ENCODE measurements around the gene EGR1.
A peak's percentile ranks its signal among the peaks of the same experiment; 100 is the strongest.

The EGR1 gene

GRCh38 chr5:138453590-138453989, 11.7 kb upstream of the EGR1 start:
- DNase-seq (ENCODE audit: low spot score): no peak

GRCh38 chr5:138454121-138454520, 11.2 kb upstream of the EGR1 start:
- DNase-seq (ENCODE audit: low spot score): no peak

GRCh38 chr5:138455232-138455930, 9.9 kb upstream of the EGR1 start:
- no peak for DNase-seq (ENCODE audit: low spot score)

GRCh38 chr5:138457531-138458275, 7.6 kb upstream of the EGR1 start:
- DNase-seq (ENCODE audit: low spot score): no peak

- no peak for DNase-seq (ENCODE audit: low spot score)
Measured at GRCh38 chr5:138458384-138458783, 6.9 kb upstream of the EGR1 start.

- no peak for DNase-seq (ENCODE audit: low spot score)
Measured at GRCh38 chr5:138458856-138459255, 6.4 kb upstream of the EGR1 start.

GRCh38 chr5:138459311-138459933, 5.9 kb upstream of the EGR1 start:
- no peak for DNase-seq (ENCODE audit: low spot score)

- DNase-seq (ENCODE audit: low spot score): no peak
Measured at GRCh38 chr5:138460032-138460693, 5.1 kb upstream of the EGR1 start.

- DNase-seq (ENCODE audit: low spot score): peak; percentile 83
Measured at GRCh38 chr5:138461343-138462125, 3.7 kb upstream of the EGR1 start.

- DNase-seq (ENCODE audit: low spot score): peak; percentile 28
Measured at GRCh38 chr5:138463419-138464007, 1.8 kb upstream of the EGR1 start.

- peak; percentile 97 for DNase-seq (ENCODE audit: low spot score)
Measured at GRCh38 chr5:138464008-138464387, 1.3 kb upstream of the EGR1 start.

- peak; percentile 99 for DNase-seq (ENCODE audit: low spot score)
Measured at GRCh38 chr5:138464388-138465260, 655 bp upstream of the EGR1 start.

GRCh38 chr5:138466125-138466899, 1.0 kb downstream of the EGR1 start:
- DNase-seq (ENCODE audit: low spot score): peak; percentile 72

- no peak for DNase-seq (ENCODE audit: low spot score)
Measured at GRCh38 chr5:138466900-138467710, 1.8 kb downstream of the EGR1 start.

GRCh38 chr5:138467711-138468132, 2.4 kb downstream of the EGR1 start:
- DNase-seq (ENCODE audit: low spot score): peak; percentile 44

- peak; percentile 28 for DNase-seq (ENCODE audit: low spot score)
Measured at GRCh38 chr5:138468133-138468965, 3.1 kb downstream of the EGR1 start.

GRCh38 chr5:138468966-138469539, 3.8 kb downstream of the EGR1 start:
- no peak for DNase-seq (ENCODE audit: low spot score)
